Hematopoietic multipotent progenitor cell treated with erythropoietin and hydrocortisone succinate and interleukin-3 and kit ligand, for 17 days (in vitro differentiated cells): ENCODE data around the gene FDX1.

Source experiments
- DNase-seq: peaks from one replicate; pipeline ENCODE4 v3.0.0-alpha.2; 2015; ENCODE audit warnings: low spot score

FDX1 gene

GRCh38 chr11:110508786-110509185, 79.0 kb downstream of the FDX1 start:
- no peak for DNase-seq

GRCh38 chr11:110509472-110509871, 79.7 kb downstream of the FDX1 start:
- no peak for DNase-seq

GRCh38 chr11:110512026-110512425, 82.3 kb downstream of the FDX1 start:
- DNase-seq = no peak

GRCh38 chr11:110513259-110513801, 83.6 kb downstream of the FDX1 start:
- no peak for DNase-seq

- no peak for DNase-seq
These were observed 84.2 kb downstream of the FDX1 start for GRCh38 chr11:110513846-110514437.
